Smooth muscle cell (in vitro differentiated cells): ENCODE data around the gene DLGAP1. TPM values are rescaled to one million over a fixed set of nuclear protein-coding genes. Genes with fewer than 3 reads are reported as not detected.

Source experiments
- DNase-seq: peaks from one replicate; lab custom pipeline; 2025; ENCODE audit not compliant: unreplicated experiment; lab: John Stamatoyannopoulos, UW
- H2AFZ ChIP-seq: fragments of 200-600 bp; sonication (generic); 2 replicates; pipeline ENCODE4 v1.6.0; 2016; ENCODE audit warnings: antibody characterized with exemption, low read depth, mild to moderate bottlenecking
- H3F3A ChIP-seq: fragments of 200-600 bp; sonication (generic); 2 replicates; pipeline ENCODE4 v1.6.0; 2017; ENCODE audit warnings: antibody characterized with exemption, low read depth
- H3K27ac ChIP-seq: fragments of 200-600 bp; sonication (generic); 2 replicates; pipeline ENCODE4 v1.5.1; 2016; ENCODE audit warnings: low read depth, mild to moderate bottlenecking
- H3K27me3 ChIP-seq: fragments of 200-600 bp; sonication (generic); 2 replicates; pipeline ENCODE4 v1.6.1; 2016; ENCODE audit warnings: low read depth, mild to moderate bottlenecking
- H3K36me3 ChIP-seq: fragments of 200-600 bp; sonication (generic); 2 replicates; pipeline ENCODE4 v1.5.1; 2016; ENCODE audit warnings: low read depth
- H3K4me1 ChIP-seq: fragments of 200-600 bp; sonication (generic); 2 replicates; pipeline ENCODE4 v1.5.1; 2016; ENCODE audit warnings: low read depth
- H3K4me2 ChIP-seq: fragments of 200-600 bp; sonication (generic); 2 replicates; pipeline ENCODE4 v1.6.0; 2016; ENCODE audit warnings: mild to moderate bottlenecking
- H3K4me3 ChIP-seq: fragments of 200-600 bp; sonication (generic); 2 replicates; pipeline ENCODE4 v1.5.1; 2016; ENCODE audit warnings: mild to moderate bottlenecking
- H3K79me2 ChIP-seq: fragments of 200-600 bp; sonication (generic); 2 replicates; pipeline ENCODE4 v1.6.0; 2016; ENCODE audit warnings: low read depth, mild to moderate bottlenecking
- H3K9ac ChIP-seq: fragments of 200-600 bp; sonication (generic); 2 replicates; pipeline ENCODE4 v1.6.0; 2016; ENCODE audit warnings: low read depth
- H3K9me3 ChIP-seq: fragments of 200-600 bp; sonication (generic); replicated peaks from 2 replicates; pipeline ENCODE4 v1.5.1; 2016; ENCODE audit warnings: low read depth
- H4K20me1 ChIP-seq: fragments of 200-600 bp; sonication (generic); 2 replicates; pipeline ENCODE4 v1.6.0; 2016; ENCODE audit warnings: low read depth
- WGBS: methylation state at CpG from one replicate; pipeline ENCODE4 v1.1.7; 2016; ENCODE audit warnings: low lambda C conversion rate; 5-methylcytosine and 5-hydroxymethylcytosine counted together
- polyA plus RNA-seq: library from polyadenylated mRNA; unstranded; fragments of >200 nt; fragmentation: Nextera tagmentation; extraction: Ambion mirVana; gene quantifications from 2 replicates; pipeline ENCODE4 v1.2.1, GENCODE V29; 2016
- total RNA-seq: library from RNA; depleted of rRNA; stranded (reverse); fragments of >200 nt; gene quantifications from 2 replicates; pipeline ENCODE4 v1.2.3, GENCODE V29; 2014
- TF ChIP-seq, protein P1 (sequence below): fragments of 200-600 bp; sonication (generic); IDR thresholded peaks from 2 replicates; pipeline ENCODE4 v1.5.1; 2017; ENCODE audit warnings: borderline replicate concordance, mild to moderate bottlenecking, antibody characterized with exemption; ENCODE audit not compliant: insufficient read depth, poor library complexity, severe bottlenecking

DLGAP1 gene
- total and polyA plus RNA-seq, 2 experiments from 2014 or later: 2.6 to 11.3 TPM

DNA sequence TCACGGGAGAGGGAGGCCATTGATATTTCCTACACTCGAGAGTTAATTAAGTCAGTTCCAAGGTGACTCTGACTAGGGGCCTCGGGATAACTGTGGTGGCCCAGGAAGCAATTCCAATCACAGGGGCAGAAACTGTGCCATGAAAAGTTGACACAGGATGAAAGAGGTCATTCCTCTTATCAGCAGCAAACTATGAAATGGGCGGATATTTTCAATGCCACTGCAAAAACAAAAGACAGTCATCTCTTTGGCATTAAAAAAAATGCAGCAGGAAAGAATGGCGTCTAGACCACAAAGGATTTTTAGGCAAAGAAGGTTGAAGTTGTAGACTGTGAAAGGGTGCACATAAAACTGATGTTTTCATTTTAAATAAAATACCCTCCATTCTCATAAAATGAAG is 955.1 kb downstream of the DLGAP1 start:
- no peaks in the 10 kb centered on the region for H3K79me2 ChIP-seq
- H3K4me1 ChIP-seq: peaks cover 8% of the 10 kb centered on the region
- H3K4me2 ChIP-seq: peak overlapping the region; percentile 93
- H4K20me1 ChIP-seq: no peaks in the 10 kb centered on the region
- no peak for DNase-seq
- H2AFZ ChIP-seq: no peak overlapping the region
- WGBS: 66% methylated on average over 5 of the region's 5 CpGs
- H3K9ac ChIP-seq: no peak overlapping the region
- H3K9me3 ChIP-seq: no peaks in the 10 kb centered on the region
- no peaks in the 10 kb centered on the region for H3F3A ChIP-seq
- H3K36me3 ChIP-seq: no peaks in the 10 kb centered on the region
- TF ChIP-seq, protein P1, sequence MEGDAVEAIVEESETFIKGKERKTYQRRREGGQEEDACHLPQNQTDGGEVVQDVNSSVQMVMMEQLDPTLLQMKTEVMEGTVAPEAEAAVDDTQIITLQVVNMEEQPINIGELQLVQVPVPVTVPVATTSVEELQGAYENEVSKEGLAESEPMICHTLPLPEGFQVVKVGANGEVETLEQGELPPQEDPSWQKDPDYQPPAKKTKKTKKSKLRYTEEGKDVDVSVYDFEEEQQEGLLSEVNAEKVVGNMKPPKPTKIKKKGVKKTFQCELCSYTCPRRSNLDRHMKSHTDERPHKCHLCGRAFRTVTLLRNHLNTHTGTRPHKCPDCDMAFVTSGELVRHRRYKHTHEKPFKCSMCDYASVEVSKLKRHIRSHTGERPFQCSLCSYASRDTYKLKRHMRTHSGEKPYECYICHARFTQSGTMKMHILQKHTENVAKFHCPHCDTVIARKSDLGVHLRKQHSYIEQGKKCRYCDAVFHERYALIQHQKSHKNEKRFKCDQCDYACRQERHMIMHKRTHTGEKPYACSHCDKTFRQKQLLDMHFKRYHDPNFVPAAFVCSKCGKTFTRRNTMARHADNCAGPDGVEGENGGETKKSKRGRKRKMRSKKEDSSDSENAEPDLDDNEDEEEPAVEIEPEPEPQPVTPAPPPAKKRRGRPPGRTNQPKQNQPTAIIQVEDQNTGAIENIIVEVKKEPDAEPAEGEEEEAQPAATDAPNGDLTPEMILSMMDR: no peak
- H3K27me3 ChIP-seq: no peaks in the 10 kb centered on the region
- no peak overlapping the region for H3K27ac ChIP-seq
- H3K4me3 ChIP-seq: no peak overlapping the region

DNA sequence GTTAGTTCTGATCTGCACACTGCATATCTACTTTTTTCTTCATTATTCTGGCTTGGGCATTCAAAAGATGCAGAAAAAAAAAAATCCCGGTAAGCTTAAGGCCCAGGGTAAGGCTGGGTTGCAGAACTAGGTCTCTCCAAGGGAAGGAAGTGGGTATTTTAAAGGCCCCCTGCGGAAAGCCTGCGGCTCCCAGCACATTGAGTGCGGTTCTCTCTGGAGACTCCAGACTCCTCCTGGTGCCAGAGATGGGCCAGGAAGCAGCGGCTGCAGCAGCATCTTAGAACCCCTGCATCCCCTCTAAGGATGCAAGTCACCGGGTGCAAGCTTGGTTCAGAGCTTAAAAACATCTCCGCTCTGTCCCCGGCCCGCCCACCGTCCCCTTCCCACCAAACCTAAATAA is 955.6 kb downstream of the DLGAP1 start:
- H3K4me1 ChIP-seq: peaks cover 8% of the 10 kb centered on the region
- no peak for DNase-seq
- WGBS: 25% methylated on average over 10 of the region's 10 CpGs
- no peak overlapping the region for H3K27ac ChIP-seq
- no peaks in the 10 kb centered on the region for H3K27me3 ChIP-seq
- no peaks in the 10 kb centered on the region for H3K36me3 ChIP-seq
- no peaks in the 10 kb centered on the region for H3F3A ChIP-seq
- no peak overlapping the region for H3K9ac ChIP-seq
- H3K9me3 ChIP-seq: no peaks in the 10 kb centered on the region
- H3K4me2 ChIP-seq: peak overlapping the region; percentile 93
- TF ChIP-seq, protein P1: no peak
- peak overlapping the region; percentile 85 for H2AFZ ChIP-seq
- no peaks in the 10 kb centered on the region for H3K79me2 ChIP-seq
- no peaks in the 10 kb centered on the region for H4K20me1 ChIP-seq
- H3K4me3 ChIP-seq: peak overlapping the region; percentile 55

GRCh38 chr18:3498698-3499471 is 956.2 kb downstream of the DLGAP1 start:
- Histone ChIP-seq H4K20me1 (no peaks in the 10 kb centered on the region), H2AFZ (peak overlapping the region; percentile 85), H3F3A (no peaks in the 10 kb centered on the region), H3K4me3 (peak overlapping the region; percentile 55), H3K9ac (no peak overlapping the region), H3K9me3 (no peaks in the 10 kb centered on the region), H3K79me2 (no peaks in the 10 kb centered on the region), H3K4me1 (peaks cover 8% of the 10 kb centered on the region), H3K27me3 (no peaks in the 10 kb centered on the region), H3K36me3 (no peaks in the 10 kb centered on the region), H3K27ac (no peak overlapping the region), H3K4me2 (peak overlapping the region; percentile 93)
- DNase-seq: peak; percentile 3
- TF ChIP-seq, protein P1: no peak
- WGBS: 22% methylated on average over 33 of the region's 58 CpGs
